GM21390 (cell line): ENCODE results near the gene QPCT.
"Not testable (repeated sequence)": the region's sequence is repeated elsewhere in the genome, so short reads cannot be mapped to it uniquely, and the experiment has no call there.

Experiments
- ATAC-seq: cut with Tn5 transposase; IDR thresholded peaks from one replicate; pipeline ENCODE4 v1.9.1; 2021; ENCODE audit not compliant: unreplicated experiment

Gene QPCT

GRCh38 chr2:37357530-37357929, 13.1 kb downstream of the QPCT start:
- ATAC-seq: no peak

- ATAC-seq: no peak
Observed at GRCh38 chr2:37358466-37358865, 14.0 kb downstream of the QPCT start.

- ATAC-seq: no peak
Observed at GRCh38 chr2:37361216-37361815, 16.9 kb downstream of the QPCT start.

GRCh38 chr2:37361994-37362698, 17.7 kb downstream of the QPCT start:
- no peak for ATAC-seq

- no peak for ATAC-seq
Observed at GRCh38 chr2:37364351-37364750, 19.9 kb downstream of the QPCT start.

- no peak for ATAC-seq
Observed at GRCh38 chr2:37365669-37366068, 21.2 kb downstream of the QPCT start.

- ATAC-seq: no peak
Observed at GRCh38 chr2:37366773-37367172, 22.3 kb downstream of the QPCT start.

- ATAC-seq: no peak
Observed at GRCh38 chr2:37367310-37367709, 22.9 kb downstream of the QPCT start.

GRCh38 chr2:37367984-37368383, 23.6 kb downstream of the QPCT start:
- ATAC-seq: no peak

- no peak for ATAC-seq
Observed at GRCh38 chr2:37370666-37371065, 26.2 kb downstream of the QPCT start.

GRCh38 chr2:37372000-37372399, 27.6 kb downstream of the QPCT start:
- no peak for ATAC-seq

GRCh38 chr2:37375741-37376288, 31.4 kb downstream of the QPCT start:
- ATAC-seq: peak; percentile 24

GRCh38 chr2:37376421-37377186, 32.2 kb downstream of the QPCT start:
- ATAC-seq: peak; percentile 91

- ATAC-seq: no peak
Observed at GRCh38 chr2:37377187-37377532, 32.7 kb downstream of the QPCT start.

- no peak for ATAC-seq
Observed at GRCh38 chr2:37378411-37378810, 34.0 kb downstream of the QPCT start.

GRCh38 chr2:37379881-37380296, 35.5 kb downstream of the QPCT start:
- ATAC-seq: no peak

GRCh38 chr2:37380787-37381186, 36.4 kb downstream of the QPCT start:
- ATAC-seq: not testable (repeated sequence)

- not testable (repeated sequence) for ATAC-seq
Observed at GRCh38 chr2:37384261-37384660, 39.8 kb downstream of the QPCT start.

- no peak for ATAC-seq
Observed at GRCh38 chr2:37387148-37387835, 42.9 kb downstream of the QPCT start.

- ATAC-seq: no peak
Observed at GRCh38 chr2:37388074-37388473, 43.6 kb downstream of the QPCT start.

- no peak for ATAC-seq
Observed at GRCh38 chr2:37389395-37389794, 45.0 kb downstream of the QPCT start.
